HG03469 (cell line): ENCODE results near the gene CACNA1D.
"Not testable (repeated sequence)": the region's sequence is repeated elsewhere in the genome, so short reads cannot be mapped to it uniquely, and the experiment has no call there.

ENCODE experiments used
- ATAC-seq: cut with Tn5 transposase; IDR thresholded peaks from one replicate; pipeline ENCODE4 v1.9.1; 2021; ENCODE audit warnings: mild to moderate bottlenecking, moderate library complexity, moderate number of reproducible peaks; ENCODE audit not compliant: unreplicated experiment

Gene CACNA1D

GRCh38 chr3:53612508-53612907 lies 118.1 kb downstream of the CACNA1D start:
- no peak for ATAC-seq

- no peak for ATAC-seq
Measured at GRCh38 chr3:53613125-53613524, 118.7 kb downstream of the CACNA1D start.

GRCh38 chr3:53614307-53614706 lies 119.9 kb downstream of the CACNA1D start:
- no peak for ATAC-seq

- ATAC-seq = no peak
Measured at GRCh38 chr3:53616321-53616720, 121.9 kb downstream of the CACNA1D start.

- ATAC-seq = no peak
Measured at GRCh38 chr3:53616971-53617892, 122.8 kb downstream of the CACNA1D start.

- no peak for ATAC-seq
Measured at GRCh38 chr3:53617893-53618523, 123.6 kb downstream of the CACNA1D start.

- ATAC-seq = no peak
Measured at GRCh38 chr3:53618524-53618906, 124.1 kb downstream of the CACNA1D start.

GRCh38 chr3:53618936-53619335 lies 124.5 kb downstream of the CACNA1D start:
- ATAC-seq = no peak

- ATAC-seq = no peak
Measured at GRCh38 chr3:53624061-53624857, 129.8 kb downstream of the CACNA1D start.

GRCh38 chr3:53626876-53627275 lies 132.5 kb downstream of the CACNA1D start:
- no peak for ATAC-seq

GRCh38 chr3:53628536-53629401 lies 134.4 kb downstream of the CACNA1D start:
- no peak for ATAC-seq

- ATAC-seq = no peak
Measured at GRCh38 chr3:53629402-53629723, 135.0 kb downstream of the CACNA1D start.

GRCh38 chr3:53630547-53630946 lies 136.1 kb downstream of the CACNA1D start:
- ATAC-seq = no peak

- no peak for ATAC-seq
Measured at GRCh38 chr3:53633197-53633787, 138.9 kb downstream of the CACNA1D start.

- no peak for ATAC-seq
Measured at GRCh38 chr3:53635041-53635440, 140.6 kb downstream of the CACNA1D start.

GRCh38 chr3:53638806-53639205 lies 144.4 kb downstream of the CACNA1D start:
- not testable (repeated sequence) for ATAC-seq

GRCh38 chr3:53641397-53641796 lies 147.0 kb downstream of the CACNA1D start:
- ATAC-seq = no peak

- no peak for ATAC-seq
Measured at GRCh38 chr3:53642211-53642610, 147.8 kb downstream of the CACNA1D start.

GRCh38 chr3:53643757-53644156 lies 149.3 kb downstream of the CACNA1D start:
- ATAC-seq = no peak

- ATAC-seq = no peak
Measured at GRCh38 chr3:53645754-53646153, 151.3 kb downstream of the CACNA1D start.
